Left ventricle myocardium inferior (tissue), 1 donor: Measurements from ENCODE around the gene HSD17B11. TPM values are rescaled to one million over a fixed set of nuclear protein-coding genes. Genes with fewer than 3 reads are reported as not detected.
"Not testable (repeated sequence)": the region's sequence is repeated elsewhere in the genome, so short reads cannot be mapped to it uniquely, and the experiment has no call there.

Experiments
- DNase-seq: peaks from one replicate; pipeline ENCODE4 v3.0.0-alpha.2; 2020
- H3K27ac ChIP-seq: fragments of 200-600 bp; replicated peaks from 2 replicates; pipeline ENCODE4 v1.8.0; 2021
- H3K27me3 ChIP-seq: fragments of 200-600 bp; 2 replicates; pipeline ENCODE4 v1.8.0; 2021; ENCODE audit warnings: low read depth
- H3K36me3 ChIP-seq: fragments of 200-600 bp; 2 replicates; pipeline ENCODE4 v1.8.0; 2021
- H3K4me1 ChIP-seq: fragments of 200-600 bp; 2 replicates; pipeline ENCODE4 v1.8.0; 2021
- H3K4me3 ChIP-seq: fragments of 200-600 bp; 2 replicates; pipeline ENCODE4 v1.8.0; 2021; ENCODE audit warnings: mild to moderate bottlenecking, moderate library complexity
- H3K9me3 ChIP-seq: fragments of 200-600 bp; replicated peaks from 2 replicates; pipeline ENCODE4 v1.8.0; 2021
- intact Hi-C: fragments of 100-400 bp; cut with micrococcal nuclease; formaldehyde crosslinking; loops from one replicate; pipeline ENCODE4 v1.11.0; 2022
- total RNA-seq: library from RNA; stranded (reverse); fragmentation: NEBNext Ultra II Directional; extraction: Animal tissue kit (Norgen Biotek cat#: 25700); gene quantifications from one replicate; pipeline ENCODE4 v1.2.1, GENCODE V29; 2021
- TF ChIP-seq, protein P1 (sequence below): fragments of 200-600 bp; IDR thresholded peaks from 2 replicates; pipeline ENCODE4 v1.8.0; 2021; ENCODE audit warnings: antibody characterized with exemption, mild to moderate bottlenecking, borderline replicate concordance
- donor health status: DM: no; HTN: yes; CAD: no; lungs with severe emphysema.

HSD17B11 gene
- total RNA-seq, 1 donor from 2014 or later, result 11.7 TPM

- no peak for DNase-seq
- intact Hi-C loops, result no loop called here
- TF ChIP-seq, protein P1, sequence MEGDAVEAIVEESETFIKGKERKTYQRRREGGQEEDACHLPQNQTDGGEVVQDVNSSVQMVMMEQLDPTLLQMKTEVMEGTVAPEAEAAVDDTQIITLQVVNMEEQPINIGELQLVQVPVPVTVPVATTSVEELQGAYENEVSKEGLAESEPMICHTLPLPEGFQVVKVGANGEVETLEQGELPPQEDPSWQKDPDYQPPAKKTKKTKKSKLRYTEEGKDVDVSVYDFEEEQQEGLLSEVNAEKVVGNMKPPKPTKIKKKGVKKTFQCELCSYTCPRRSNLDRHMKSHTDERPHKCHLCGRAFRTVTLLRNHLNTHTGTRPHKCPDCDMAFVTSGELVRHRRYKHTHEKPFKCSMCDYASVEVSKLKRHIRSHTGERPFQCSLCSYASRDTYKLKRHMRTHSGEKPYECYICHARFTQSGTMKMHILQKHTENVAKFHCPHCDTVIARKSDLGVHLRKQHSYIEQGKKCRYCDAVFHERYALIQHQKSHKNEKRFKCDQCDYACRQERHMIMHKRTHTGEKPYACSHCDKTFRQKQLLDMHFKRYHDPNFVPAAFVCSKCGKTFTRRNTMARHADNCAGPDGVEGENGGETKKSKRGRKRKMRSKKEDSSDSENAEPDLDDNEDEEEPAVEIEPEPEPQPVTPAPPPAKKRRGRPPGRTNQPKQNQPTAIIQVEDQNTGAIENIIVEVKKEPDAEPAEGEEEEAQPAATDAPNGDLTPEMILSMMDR, result no peak
- Histone ChIP-seq H3K4me3 (no peak overlapping the region), H3K4me1 (peaks cover 3% of the 10 kb centered on the region), H3K9me3 (peaks cover 7% of the 10 kb centered on the region), H3K27ac (no peak overlapping the region), H3K36me3 (no peaks in the 10 kb centered on the region), H3K27me3 (peaks cover 6% of the 10 kb centered on the region)
These were observed 19.2 kb upstream of the HSD17B11 start for GRCh38 chr4:87410157-87410556.

GRCh38 chr4:87409420-87409939 lies 18.5 kb upstream of the HSD17B11 start:
- Histone ChIP-seq H3K4me3 (no peak overlapping the region), H3K36me3 (no peaks in the 10 kb centered on the region), H3K9me3 (peaks cover 7% of the 10 kb centered on the region), H3K4me1 (peaks cover 3% of the 10 kb centered on the region), H3K27ac (peak overlapping the region; percentile 40), H3K27me3 (peaks cover 6% of the 10 kb centered on the region)
- TF ChIP-seq, protein P1, result no peak
- DNase-seq, result no peak
- intact Hi-C loops, result no loop called here

DNA sequence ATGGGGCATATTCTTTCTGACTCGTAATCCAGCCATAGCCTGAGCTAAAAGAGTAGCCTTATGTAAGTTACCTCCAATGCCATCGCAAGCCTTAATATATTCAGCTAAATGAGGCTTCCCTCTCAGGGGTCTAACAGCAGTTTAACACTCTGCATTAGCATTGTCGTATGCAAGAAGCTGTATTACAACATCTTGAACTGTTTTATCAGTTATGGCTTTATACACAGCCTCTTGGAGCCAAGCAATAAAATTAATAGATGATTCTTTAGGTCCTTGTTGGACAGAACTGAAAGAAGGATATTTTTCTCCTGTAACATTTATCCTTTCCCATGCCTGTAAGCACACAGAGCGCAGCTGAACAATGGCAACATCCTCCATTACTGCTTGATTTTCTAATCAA lies 15.9 kb upstream of the HSD17B11 start:
- DNase-seq, H3K4me3 ChIP-seq, intact Hi-C loops: not testable (repeated sequence)

GRCh38 chr4:87406462-87406861 lies 15.5 kb upstream of the HSD17B11 start:
- H3K27ac ChIP-seq, result no peak overlapping the region
- peaks cover 3% of the 10 kb centered on the region for H3K4me1 ChIP-seq
- H3K9me3 ChIP-seq, result no peaks in the 10 kb centered on the region
- H3K4me3 ChIP-seq, result no peak overlapping the region
- no peaks in the 10 kb centered on the region for H3K36me3 ChIP-seq
- intact Hi-C loops, result no loop called here
- TF ChIP-seq, protein P1, result no peak
- H3K27me3 ChIP-seq, result peaks cover 6% of the 10 kb centered on the region
- DNase-seq, result no peak

More for the DNA sequence above, 15.9 kb upstream of the HSD17B11 start:
- H3K9me3 ChIP-seq, H3K36me3 ChIP-seq, H3K27ac ChIP-seq, H3K4me1 ChIP-seq, H3K27me3 ChIP-seq: not testable (repeated sequence)

DNA sequence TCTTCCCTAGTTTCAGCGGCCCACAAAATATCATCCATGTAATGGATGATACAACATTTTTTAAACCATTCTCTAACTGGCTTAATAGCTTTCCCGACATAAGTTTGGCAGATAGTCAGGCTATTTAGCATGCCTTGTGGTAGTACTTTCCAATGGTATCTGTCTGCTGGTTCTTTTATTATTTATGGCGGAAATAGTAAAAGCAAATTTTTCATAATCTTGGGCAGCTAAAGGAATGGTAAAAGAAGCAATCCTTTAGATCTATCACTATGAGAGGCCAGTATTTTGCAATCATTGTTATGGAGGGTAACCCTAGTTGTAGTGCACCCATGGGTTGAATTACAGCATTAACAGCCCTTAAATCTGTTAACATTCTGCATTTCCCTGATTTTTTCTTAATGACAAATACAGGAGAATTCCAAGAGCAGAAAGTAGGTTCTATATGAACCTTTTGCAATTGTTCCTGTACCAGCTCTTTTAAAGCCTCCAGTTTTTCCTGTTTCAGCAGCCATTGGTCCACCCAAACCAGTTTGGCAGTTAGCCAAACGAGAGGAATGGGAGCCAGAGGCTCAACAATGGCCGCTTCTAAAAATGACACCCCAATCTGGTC lies 14.3 kb upstream of the HSD17B11 start:
- intact Hi-C loops, result no loop called here

DNA sequence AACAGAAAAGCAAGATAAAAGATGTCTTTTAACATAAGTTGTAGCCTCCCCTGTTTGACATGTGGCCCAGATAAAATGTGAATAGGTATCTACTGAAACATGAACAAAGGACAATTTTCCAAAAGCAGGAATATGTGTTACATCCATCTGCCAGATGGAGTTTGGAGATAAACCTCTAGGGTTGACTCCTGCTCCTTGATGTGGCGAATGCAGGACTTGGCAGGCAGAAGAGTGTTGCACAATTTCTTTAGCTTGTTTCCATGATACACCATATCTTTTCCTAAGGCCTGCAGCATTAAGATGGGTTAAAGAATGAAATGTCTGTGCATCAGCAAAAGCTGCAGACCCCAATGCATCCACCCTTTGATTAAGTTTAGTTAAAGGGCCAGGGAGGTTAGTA lies 12.7 kb upstream of the HSD17B11 start:
- H3K4me3 ChIP-seq, intact Hi-C loops, DNase-seq, H3K36me3 ChIP-seq, H3K27ac ChIP-seq, H3K9me3 ChIP-seq, H3K27me3 ChIP-seq, H3K4me1 ChIP-seq: not testable (repeated sequence)

More for the DNA sequence above, 14.3 kb upstream of the HSD17B11 start:
- Histone ChIP-seq H3K4me3 (no peak overlapping the region), H3K4me1 (peaks cover 3% of the 10 kb centered on the region), H3K9me3 (no peaks in the 10 kb centered on the region), H3K27me3 (peaks cover 4% of the 10 kb centered on the region), H3K36me3 (no peaks in the 10 kb centered on the region), H3K27ac (no peak overlapping the region)
- TF ChIP-seq, protein P1, result no peak
- no peak for DNase-seq
